Measurements from ENCODE around the gene CDC7.

CDC7 gene

GRCh38 chr1:91546876-91547275 is 46.2 kb downstream of the CDC7 start:
- no peak overlapping the region for H3K27ac Mint-ChIP-seq
- DNase-seq (ENCODE audit: low spot score in 2 of 2): no peak
- no peak for ATAC-seq (ENCODE audit: low read depth)
- peaks cover 9% of the 10 kb centered on the region for H3K4me1 Mint-ChIP-seq
- H3K27me3 Mint-ChIP-seq: peaks cover 7% of the 10 kb centered on the region
- H3K4me3 Mint-ChIP-seq: no peak overlapping the region
- no peaks in the 10 kb centered on the region for H3K36me3 Mint-ChIP-seq
- no peaks in the 10 kb centered on the region for H3K9me3 Mint-ChIP-seq

GRCh38 chr1:91548376-91549040 is 47.9 kb downstream of the CDC7 start:
- no peak overlapping the region for H3K27ac Mint-ChIP-seq
- no peak for DNase-seq (ENCODE audit: low spot score in 2 of 2)
- peaks cover 9% of the 10 kb centered on the region for H3K4me1 Mint-ChIP-seq
- no peaks in the 10 kb centered on the region for H3K36me3 Mint-ChIP-seq
- no peak overlapping the region for H3K4me3 Mint-ChIP-seq
- peaks cover 7% of the 10 kb centered on the region for H3K27me3 Mint-ChIP-seq
- ATAC-seq (ENCODE audit: low read depth): no peak
- no peaks in the 10 kb centered on the region for H3K9me3 Mint-ChIP-seq

- peaks cover 9% of the 10 kb centered on the region for H3K4me1 Mint-ChIP-seq
- no peak overlapping the region for H3K27ac Mint-ChIP-seq
- H3K4me3 Mint-ChIP-seq: no peak overlapping the region
- H3K9me3 Mint-ChIP-seq: no peaks in the 10 kb centered on the region
- no peaks in the 10 kb centered on the region for H3K36me3 Mint-ChIP-seq
- ATAC-seq (ENCODE audit: low read depth) (no peak), DNase-seq (ENCODE audit: low spot score in 2 of 2) (no peak)
- H3K27me3 Mint-ChIP-seq: peaks cover 7% of the 10 kb centered on the region
Measured at GRCh38 chr1:91549041-91549735, 48.5 kb downstream of the CDC7 start.

DNA sequence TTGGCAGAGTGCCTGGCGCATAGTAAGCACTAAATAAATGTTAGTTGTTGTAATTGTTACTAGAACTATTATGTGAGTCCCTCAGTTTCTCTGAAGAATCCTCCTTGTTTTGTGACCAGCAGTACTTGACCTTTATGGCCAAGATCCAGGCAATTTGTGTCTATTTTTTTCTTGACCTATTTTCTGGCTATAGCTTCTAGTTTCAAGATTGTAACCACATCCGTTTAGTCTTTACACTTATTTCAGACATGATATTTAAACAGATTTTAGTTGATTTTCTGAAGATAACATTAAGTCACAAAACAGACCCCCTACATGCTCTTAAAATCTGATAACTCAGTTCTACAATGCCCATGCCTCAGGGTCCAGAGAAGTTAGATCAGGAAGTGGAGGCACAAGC is 50.3 kb downstream of the CDC7 start:
- peaks cover 4% of the 10 kb centered on the region for H3K27me3 Mint-ChIP-seq
- ATAC-seq (ENCODE audit: low read depth) (no peak), DNase-seq (ENCODE audit: low spot score in 2 of 2) (no peak)
- no peak overlapping the region for H3K27ac Mint-ChIP-seq
- H3K4me1 Mint-ChIP-seq: peaks cover 9% of the 10 kb centered on the region
- H3K4me3 Mint-ChIP-seq: no peak overlapping the region
- H3K36me3 Mint-ChIP-seq: no peaks in the 10 kb centered on the region
- H3K9me3 Mint-ChIP-seq: no peaks in the 10 kb centered on the region

DNA sequence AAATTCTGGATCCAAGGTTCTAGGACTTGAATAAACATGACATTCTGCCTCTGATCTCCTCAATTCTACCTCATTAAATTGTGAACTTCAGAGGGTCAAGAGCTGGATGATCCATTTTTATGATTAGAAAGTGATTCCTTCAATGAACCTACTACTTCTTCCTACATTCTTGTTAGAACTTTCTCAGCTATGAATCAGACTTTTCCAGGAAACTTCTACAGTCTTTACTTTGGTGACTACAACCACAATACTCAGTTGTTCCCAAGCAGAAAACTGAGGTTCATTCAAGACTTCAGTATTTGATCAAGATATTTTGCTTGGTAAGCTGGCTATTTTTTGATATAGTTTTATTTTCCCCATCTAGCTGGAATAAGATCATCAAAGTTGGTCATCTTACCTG is 51.4 kb downstream of the CDC7 start:
- Mint-ChIP-seq H3K4me3 (no peak overlapping the region), H3K9me3 (no peaks in the 10 kb centered on the region), H3K27me3 (peaks cover 6% of the 10 kb centered on the region), H3K36me3 (no peaks in the 10 kb centered on the region), H3K4me1 (peaks cover 9% of the 10 kb centered on the region), H3K27ac (no peak overlapping the region)
- no peak for ATAC-seq (ENCODE audit: low read depth)
- DNase-seq (ENCODE audit: low spot score in 2 of 2): no peak

GRCh38 chr1:91552596-91552995 is 51.9 kb downstream of the CDC7 start:
- H3K36me3 Mint-ChIP-seq: no peaks in the 10 kb centered on the region
- H3K27me3 Mint-ChIP-seq: peaks cover 6% of the 10 kb centered on the region
- no peak for DNase-seq (ENCODE audit: low spot score in 2 of 2)
- no peak overlapping the region for H3K27ac Mint-ChIP-seq
- no peak for ATAC-seq (ENCODE audit: low read depth)
- no peaks in the 10 kb centered on the region for H3K9me3 Mint-ChIP-seq
- H3K4me1 Mint-ChIP-seq: peaks cover 9% of the 10 kb centered on the region
- no peak overlapping the region for H3K4me3 Mint-ChIP-seq

DNA sequence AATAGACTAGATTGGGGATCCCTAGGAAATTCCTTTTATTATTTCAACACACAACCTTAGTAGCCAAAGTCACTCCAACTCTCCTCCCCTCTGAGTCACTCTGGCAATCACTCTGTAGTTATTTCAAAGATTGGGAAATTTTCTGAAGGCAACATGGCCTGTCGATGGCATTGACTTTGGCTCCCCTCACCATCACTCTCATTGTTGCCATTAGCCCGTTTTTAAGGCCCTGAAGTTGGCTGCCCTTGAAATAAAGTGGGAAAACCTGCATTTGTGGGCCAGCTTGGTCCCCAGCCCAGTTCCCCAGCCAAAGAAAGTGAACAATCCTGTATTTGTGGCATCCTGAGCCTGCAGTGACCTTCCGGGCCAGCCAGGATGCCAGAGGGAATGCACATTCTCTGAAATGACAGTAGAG is 52.5 kb downstream of the CDC7 start:
- Mint-ChIP-seq H3K36me3 (no peaks in the 10 kb centered on the region), H3K9me3 (no peaks in the 10 kb centered on the region), H3K4me3 (no peak overlapping the region), H3K27me3 (peaks cover 6% of the 10 kb centered on the region), H3K27ac (no peak overlapping the region), H3K4me1 (peaks cover 9% of the 10 kb centered on the region)
- no peak for ATAC-seq (ENCODE audit: low read depth)
- DNase-seq (ENCODE audit: low spot score in 2 of 2): no peak

DNA sequence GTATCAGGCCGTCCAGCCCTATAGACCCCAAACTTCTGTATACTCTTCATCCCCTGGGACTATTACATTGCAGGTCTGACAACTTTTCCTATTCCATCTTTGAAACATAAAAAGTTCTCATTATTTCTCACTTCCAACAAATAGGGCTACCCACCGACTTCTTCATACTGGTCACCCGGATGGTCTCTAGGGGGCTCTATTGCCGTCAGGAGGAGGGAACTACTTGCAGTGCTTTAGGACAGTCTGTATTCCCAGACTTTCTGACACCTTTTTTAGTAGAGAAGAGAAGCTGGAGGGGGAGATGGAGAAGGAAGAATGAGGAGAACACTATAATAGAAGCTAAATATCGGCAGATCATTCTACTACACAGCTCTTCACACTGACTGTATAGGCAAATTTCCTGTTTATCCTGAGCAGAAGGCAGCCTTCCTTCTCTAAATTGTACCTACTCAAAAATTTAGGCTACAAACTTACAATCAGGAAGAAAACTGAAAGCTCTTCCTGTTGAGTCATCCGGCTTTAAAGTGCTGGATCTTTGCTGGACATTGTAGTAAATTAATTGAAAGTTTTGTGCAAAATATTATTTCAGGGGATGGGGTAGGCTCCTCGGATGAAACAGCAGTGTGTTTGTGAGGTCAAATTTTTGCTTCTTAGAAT is 54.6 kb downstream of the CDC7 start:
- DNase-seq (ENCODE audit: low spot score in 2 of 2): no peak
- Mint-ChIP-seq H3K4me1 (no peaks in the 10 kb centered on the region), H3K9me3 (no peaks in the 10 kb centered on the region), H3K4me3 (no peak overlapping the region), H3K36me3 (no peaks in the 10 kb centered on the region), H3K27me3 (peaks cover 2% of the 10 kb centered on the region), H3K27ac (no peak overlapping the region)
- ATAC-seq (ENCODE audit: low read depth): no peak

DNA sequence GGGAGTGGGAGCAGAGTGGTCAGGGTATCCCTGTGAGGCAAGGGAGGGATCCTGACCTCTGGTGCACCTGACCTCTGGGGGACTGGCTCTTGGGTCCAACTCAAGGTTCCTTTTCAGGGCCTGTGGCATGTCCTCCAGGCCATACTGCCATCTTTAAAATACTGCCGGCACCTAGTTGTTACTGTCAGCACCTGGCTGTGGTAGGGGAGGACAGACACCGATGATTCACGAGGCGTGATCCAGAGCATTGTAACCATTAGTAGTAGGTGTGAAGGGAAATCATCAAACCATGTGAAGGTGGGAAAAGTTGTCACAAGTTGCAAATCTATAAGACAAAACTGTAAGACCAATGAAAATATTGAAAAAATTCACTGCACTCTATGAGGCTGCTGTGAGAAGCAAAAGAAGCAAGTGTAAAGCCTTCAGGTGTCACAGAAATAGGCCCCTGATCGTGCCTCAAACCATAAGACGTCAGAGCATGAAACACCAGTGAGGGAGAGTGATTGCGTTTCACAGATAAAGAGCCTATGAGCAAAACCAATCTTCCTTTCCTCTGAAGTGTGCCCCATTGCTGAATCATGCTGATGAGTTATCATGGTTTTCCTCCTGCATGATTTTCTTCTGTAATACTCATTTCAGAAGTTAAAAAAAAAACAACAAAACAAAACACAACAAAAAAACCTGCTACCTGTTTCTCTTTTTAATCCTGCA is 55.3 kb downstream of the CDC7 start:
- Mint-ChIP-seq H3K36me3 (no peaks in the 10 kb centered on the region), H3K27ac (no peak overlapping the region), H3K4me1 (no peaks in the 10 kb centered on the region), H3K27me3 (peaks cover 2% of the 10 kb centered on the region), H3K4me3 (no peak overlapping the region), H3K9me3 (no peaks in the 10 kb centered on the region)
- ATAC-seq (ENCODE audit: low read depth) (no peak), DNase-seq (ENCODE audit: low spot score in 2 of 2) (no peak)

- Mint-ChIP-seq H3K27me3 (peaks cover 2% of the 10 kb centered on the region), H3K27ac (no peak overlapping the region), H3K36me3 (no peaks in the 10 kb centered on the region), H3K4me3 (no peak overlapping the region), H3K4me1 (no peaks in the 10 kb centered on the region), H3K9me3 (no peaks in the 10 kb centered on the region)
- DNase-seq (ENCODE audit: low spot score in 2 of 2) (no peak), ATAC-seq (ENCODE audit: low read depth) (no peak)
Measured at GRCh38 chr1:91556556-91556955, 55.9 kb downstream of the CDC7 start.

GRCh38 chr1:91557039-91557690 is 56.5 kb downstream of the CDC7 start:
- Mint-ChIP-seq H3K36me3 (no peaks in the 10 kb centered on the region), H3K27me3 (peaks cover 2% of the 10 kb centered on the region), H3K27ac (no peak overlapping the region), H3K4me1 (no peaks in the 10 kb centered on the region), H3K4me3 (no peak overlapping the region), H3K9me3 (no peaks in the 10 kb centered on the region)
- no peak for DNase-seq (ENCODE audit: low spot score in 2 of 2)
- ATAC-seq (ENCODE audit: low read depth): no peak

- Mint-ChIP-seq H3K4me3 (no peak overlapping the region), H3K27ac (no peak overlapping the region), H3K27me3 (peaks cover 2% of the 10 kb centered on the region), H3K36me3 (no peaks in the 10 kb centered on the region), H3K4me1 (no peaks in the 10 kb centered on the region), H3K9me3 (no peaks in the 10 kb centered on the region)
- DNase-seq (ENCODE audit: low spot score in 2 of 2) (no peak), ATAC-seq (ENCODE audit: low read depth) (no peak)
Measured at GRCh38 chr1:91557826-91558225, 57.2 kb downstream of the CDC7 start.

GRCh38 chr1:91559046-91559750 is 58.5 kb downstream of the CDC7 start:
- H3K27ac Mint-ChIP-seq: no peak overlapping the region
- no peak overlapping the region for H3K4me3 Mint-ChIP-seq
- peaks cover 2% of the 10 kb centered on the region for H3K27me3 Mint-ChIP-seq
- H3K4me1 Mint-ChIP-seq: no peaks in the 10 kb centered on the region
- DNase-seq (ENCODE audit: low spot score in 2 of 2) (no peak), ATAC-seq (ENCODE audit: low read depth) (no peak)
- peaks cover 3% of the 10 kb centered on the region for H3K9me3 Mint-ChIP-seq
- H3K36me3 Mint-ChIP-seq: no peaks in the 10 kb centered on the region
